ENCODE data around the gene SLC7A6OS. TPM values are rescaled to one million over a fixed set of nuclear protein-coding genes. Genes with fewer than 3 reads are reported as not detected.

The SLC7A6OS gene
- total RNA-seq, 1 donor from 2014 or later: 14.4 TPM

DNA sequence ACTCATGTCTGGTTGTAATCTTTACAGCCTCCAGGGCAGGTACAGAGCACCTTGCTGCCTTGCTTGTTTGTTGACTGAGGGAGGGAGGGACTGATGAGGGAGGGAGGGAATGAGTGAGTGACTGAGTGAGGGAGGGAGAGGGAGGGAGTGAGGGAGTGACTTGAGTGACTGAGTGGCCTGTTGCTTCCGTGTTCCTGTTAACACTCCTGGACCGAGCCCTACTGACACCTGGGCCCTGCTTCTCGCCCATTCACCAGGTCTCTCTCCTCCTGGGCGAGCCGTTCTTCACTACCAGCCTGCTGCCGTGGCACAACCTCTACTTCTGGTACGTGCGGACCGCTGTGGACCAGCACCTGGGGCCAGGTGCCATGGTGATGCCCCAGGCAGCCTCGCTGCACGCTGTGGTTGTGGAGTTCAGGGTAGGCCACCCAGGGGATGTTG lies 41.3 kb upstream of the SLC7A6OS start:
- no peaks in the 10 kb centered on the region for H3K9me3 ChIP-seq
- no peak overlapping the region for H3K27ac ChIP-seq
- DNase-seq (ENCODE audit: low spot score in 2 of 2): no peak
- H3K27me3 ChIP-seq: no peaks in the 10 kb centered on the region
- intact Hi-C loops (cut with DNase I): no loop called here
- TF ChIP-seq, protein P1, sequence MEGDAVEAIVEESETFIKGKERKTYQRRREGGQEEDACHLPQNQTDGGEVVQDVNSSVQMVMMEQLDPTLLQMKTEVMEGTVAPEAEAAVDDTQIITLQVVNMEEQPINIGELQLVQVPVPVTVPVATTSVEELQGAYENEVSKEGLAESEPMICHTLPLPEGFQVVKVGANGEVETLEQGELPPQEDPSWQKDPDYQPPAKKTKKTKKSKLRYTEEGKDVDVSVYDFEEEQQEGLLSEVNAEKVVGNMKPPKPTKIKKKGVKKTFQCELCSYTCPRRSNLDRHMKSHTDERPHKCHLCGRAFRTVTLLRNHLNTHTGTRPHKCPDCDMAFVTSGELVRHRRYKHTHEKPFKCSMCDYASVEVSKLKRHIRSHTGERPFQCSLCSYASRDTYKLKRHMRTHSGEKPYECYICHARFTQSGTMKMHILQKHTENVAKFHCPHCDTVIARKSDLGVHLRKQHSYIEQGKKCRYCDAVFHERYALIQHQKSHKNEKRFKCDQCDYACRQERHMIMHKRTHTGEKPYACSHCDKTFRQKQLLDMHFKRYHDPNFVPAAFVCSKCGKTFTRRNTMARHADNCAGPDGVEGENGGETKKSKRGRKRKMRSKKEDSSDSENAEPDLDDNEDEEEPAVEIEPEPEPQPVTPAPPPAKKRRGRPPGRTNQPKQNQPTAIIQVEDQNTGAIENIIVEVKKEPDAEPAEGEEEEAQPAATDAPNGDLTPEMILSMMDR (IDR thresholded peaks at IDR 0.05): no peak
- H3K4me1 ChIP-seq: no peaks in the 10 kb centered on the region
- no peak overlapping the region for H3K4me3 ChIP-seq
- H3K36me3 ChIP-seq: peaks cover 78 to 94% of the 10 kb centered on the region in 2 donors

GRCh38 chr16:68351463-68351862 lies 40.7 kb upstream of the SLC7A6OS start:
- intact Hi-C loops (cut with DNase I): no loop called here
- no peak overlapping the region for H3K4me3 ChIP-seq
- peaks cover 73 to 94% of the 10 kb centered on the region in 2 donors for H3K36me3 ChIP-seq
- no peak for DNase-seq (ENCODE audit: low spot score in 2 of 2)
- H3K27me3 ChIP-seq: no peaks in the 10 kb centered on the region
- no peaks in the 10 kb centered on the region for H3K9me3 ChIP-seq
- no peak overlapping the region for H3K27ac ChIP-seq
- TF ChIP-seq, protein P1 (IDR thresholded peaks at IDR 0.05): no peak
- H3K4me1 ChIP-seq: no peaks in the 10 kb centered on the region

DNA sequence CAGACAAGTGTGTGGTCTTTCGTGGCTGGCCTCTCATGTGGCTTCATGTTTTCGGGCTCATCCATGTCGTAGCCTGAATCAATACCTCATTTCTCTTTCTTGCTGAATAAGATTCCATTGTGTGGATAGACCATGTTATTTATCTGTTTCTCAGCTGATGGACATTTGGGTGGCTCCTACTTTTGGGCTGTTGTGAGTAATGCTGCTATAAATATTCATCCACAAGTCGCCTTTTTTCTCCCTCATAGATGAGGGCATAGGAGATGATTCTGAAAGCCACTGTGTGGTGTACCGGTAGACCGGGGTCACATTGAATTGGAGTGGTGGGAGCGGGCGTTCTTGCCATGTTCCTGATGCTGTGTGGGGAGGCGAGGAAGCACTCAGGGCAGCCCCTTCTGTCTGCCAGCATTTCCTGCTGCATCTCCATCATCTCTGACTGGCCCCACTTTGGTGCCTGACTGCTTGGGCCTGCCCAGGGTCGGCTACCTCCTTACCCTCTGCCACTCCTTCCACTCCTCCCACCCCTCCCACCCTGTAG lies 40.1 kb upstream of the SLC7A6OS start:
- TF ChIP-seq, protein P1 (IDR thresholded peaks at IDR 0.05): no peak
- no peaks in the 10 kb centered on the region for H3K9me3 ChIP-seq

GRCh38 chr16:68349838-68350410 lies 39.2 kb upstream of the SLC7A6OS start:
- Histone ChIP-seq H3K36me3 (peaks cover 69 to 87% of the 10 kb centered on the region in 2 donors), H3K9me3 (no peaks in the 10 kb centered on the region), H3K27me3 (no peaks in the 10 kb centered on the region), H3K4me1 (no peaks in the 10 kb centered on the region), H3K27ac (no peak overlapping the region), H3K4me3 (no peak overlapping the region)
- TF ChIP-seq, protein P1 (IDR thresholded peaks at IDR 0.05): no peak
- intact Hi-C loops (cut with DNase I): no loop called here
- no peak for DNase-seq (ENCODE audit: low spot score in 2 of 2)

More for the DNA sequence above, 40.1 kb upstream of the SLC7A6OS start:
- peaks cover 72 to 94% of the 10 kb centered on the region in 2 donors for H3K36me3 ChIP-seq
- no peak overlapping the region for H3K27ac ChIP-seq
- H3K27me3 ChIP-seq: no peaks in the 10 kb centered on the region
- H3K4me3 ChIP-seq: no peak overlapping the region
- intact Hi-C loops (cut with DNase I): no loop called here
- no peaks in the 10 kb centered on the region for H3K4me1 ChIP-seq
- no peak for DNase-seq (ENCODE audit: low spot score in 2 of 2)

GRCh38 chr16:68348639-68349445 lies 38.1 kb upstream of the SLC7A6OS start:
- Histone ChIP-seq H3K9me3 (no peaks in the 10 kb centered on the region), H3K27ac (no peak overlapping the region), H3K4me3 (no peak overlapping the region), H3K4me1 (no peaks in the 10 kb centered on the region), H3K36me3 (peaks cover 60 to 77% of the 10 kb centered on the region in 2 donors), H3K27me3 (no peaks in the 10 kb centered on the region)
- intact Hi-C loops (cut with DNase I): no loop called here
- no peak for DNase-seq (ENCODE audit: low spot score in 2 of 2)
- TF ChIP-seq, protein P1 (IDR thresholded peaks at IDR 0.05): no peak

Data from ascending aorta (tissue), 2 donors.